GM12865 (cell line): Measurements from ENCODE around the gene SERPINA12.

Experiments
- DNase-seq: peaks from one replicate; pipeline ENCODE4 v3.0.0; 2010; ENCODE audit warnings: low read depth
- H3K4me3 ChIP-seq: 2 replicates; pipeline ENCODE4 v1.5.1; 2011; ENCODE audit warnings: mild to moderate bottlenecking, low read depth, low read length, control low read depth
- TF ChIP-seq, protein P1 (sequence below): IDR thresholded peaks from 2 replicates; pipeline ENCODE4 v1.5.1; 2011; ENCODE audit warnings: low read length, control low read depth, low read depth, inconsistent platforms; ENCODE audit not compliant: insufficient read depth; ENCODE audit errors: missing control alignments

Gene SERPINA12, protein sequence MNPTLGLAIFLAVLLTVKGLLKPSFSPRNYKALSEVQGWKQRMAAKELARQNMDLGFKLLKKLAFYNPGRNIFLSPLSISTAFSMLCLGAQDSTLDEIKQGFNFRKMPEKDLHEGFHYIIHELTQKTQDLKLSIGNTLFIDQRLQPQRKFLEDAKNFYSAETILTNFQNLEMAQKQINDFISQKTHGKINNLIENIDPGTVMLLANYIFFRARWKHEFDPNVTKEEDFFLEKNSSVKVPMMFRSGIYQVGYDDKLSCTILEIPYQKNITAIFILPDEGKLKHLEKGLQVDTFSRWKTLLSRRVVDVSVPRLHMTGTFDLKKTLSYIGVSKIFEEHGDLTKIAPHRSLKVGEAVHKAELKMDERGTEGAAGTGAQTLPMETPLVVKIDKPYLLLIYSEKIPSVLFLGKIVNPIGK

DNA sequence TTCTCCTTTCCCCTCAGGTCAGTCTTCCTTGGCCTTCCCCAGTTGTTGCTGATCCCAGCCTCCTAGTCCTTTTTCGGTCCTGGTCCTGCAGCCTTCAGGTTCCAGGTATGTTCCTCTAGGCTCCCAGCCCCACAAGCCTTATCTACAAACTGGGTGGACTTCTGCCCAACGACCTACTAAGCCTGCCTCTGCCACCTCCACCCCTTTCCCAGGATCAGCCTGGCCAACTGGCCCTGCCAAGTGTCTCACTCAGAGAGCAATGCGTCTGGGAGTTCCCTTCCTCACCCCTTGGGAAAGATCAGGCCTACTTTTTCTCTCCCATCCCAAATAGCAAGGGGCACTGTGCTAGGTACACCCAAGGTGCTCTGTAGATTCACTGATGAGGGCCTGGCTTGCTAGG lies at the start of gene SERPINA12:
TSS of gene SERPINA12 (minus strand) at position 114 of the 400 bp plus-strand sequence. CDS start 11,072 bp downstream, outside the sequence.
- TF ChIP-seq, protein P1, sequence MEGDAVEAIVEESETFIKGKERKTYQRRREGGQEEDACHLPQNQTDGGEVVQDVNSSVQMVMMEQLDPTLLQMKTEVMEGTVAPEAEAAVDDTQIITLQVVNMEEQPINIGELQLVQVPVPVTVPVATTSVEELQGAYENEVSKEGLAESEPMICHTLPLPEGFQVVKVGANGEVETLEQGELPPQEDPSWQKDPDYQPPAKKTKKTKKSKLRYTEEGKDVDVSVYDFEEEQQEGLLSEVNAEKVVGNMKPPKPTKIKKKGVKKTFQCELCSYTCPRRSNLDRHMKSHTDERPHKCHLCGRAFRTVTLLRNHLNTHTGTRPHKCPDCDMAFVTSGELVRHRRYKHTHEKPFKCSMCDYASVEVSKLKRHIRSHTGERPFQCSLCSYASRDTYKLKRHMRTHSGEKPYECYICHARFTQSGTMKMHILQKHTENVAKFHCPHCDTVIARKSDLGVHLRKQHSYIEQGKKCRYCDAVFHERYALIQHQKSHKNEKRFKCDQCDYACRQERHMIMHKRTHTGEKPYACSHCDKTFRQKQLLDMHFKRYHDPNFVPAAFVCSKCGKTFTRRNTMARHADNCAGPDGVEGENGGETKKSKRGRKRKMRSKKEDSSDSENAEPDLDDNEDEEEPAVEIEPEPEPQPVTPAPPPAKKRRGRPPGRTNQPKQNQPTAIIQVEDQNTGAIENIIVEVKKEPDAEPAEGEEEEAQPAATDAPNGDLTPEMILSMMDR = no peak
- no peak for DNase-seq
- H3K4me3 ChIP-seq = no peak within 1 kb of the TSS

DNA sequence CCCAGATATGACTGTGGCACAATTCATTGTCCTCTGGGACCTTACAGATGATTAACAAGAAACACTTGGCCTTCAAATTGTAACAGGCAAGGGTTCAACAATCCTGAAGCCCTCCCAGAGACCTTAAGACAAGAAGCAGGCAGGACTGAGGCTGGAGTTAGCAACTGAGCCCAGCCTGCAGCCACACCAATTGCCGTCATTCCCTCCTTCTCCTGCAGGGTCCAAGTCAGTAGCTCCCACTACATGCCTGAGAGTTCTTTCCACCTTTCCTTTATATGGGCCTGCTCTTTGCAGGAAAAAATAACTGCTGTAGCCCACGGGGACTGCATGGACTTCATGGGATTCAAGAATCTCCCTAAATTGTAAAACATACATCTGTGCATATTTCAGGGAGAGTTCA lies 49.6 kb upstream of the SERPINA12 start:
- no peak overlapping the region for H3K4me3 ChIP-seq
- TF ChIP-seq, protein P1 = no peak
- DNase-seq = no peak

DNA sequence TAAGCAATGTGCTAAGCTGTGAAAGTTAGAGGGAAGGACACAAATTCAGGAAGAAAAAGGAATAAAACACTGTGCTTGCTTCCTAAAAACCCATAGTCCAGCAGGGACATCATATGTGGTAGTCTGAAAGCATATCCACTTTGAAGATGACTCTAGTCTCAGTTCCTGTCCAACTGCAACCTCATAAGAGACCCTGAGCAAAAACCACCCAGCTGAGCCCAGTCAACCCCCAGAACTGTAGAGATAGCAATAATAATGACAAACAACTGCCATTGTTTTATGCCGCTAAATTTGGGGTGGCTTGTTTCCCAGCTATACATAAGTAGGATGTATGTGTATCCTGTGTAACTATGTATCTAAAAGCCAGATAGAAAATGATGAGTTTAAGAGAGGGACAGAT lies 48.1 kb upstream of the SERPINA12 start:
- TF ChIP-seq, protein P1 = no peak
- no peak overlapping the region for H3K4me3 ChIP-seq
- DNase-seq = no peak

DNA sequence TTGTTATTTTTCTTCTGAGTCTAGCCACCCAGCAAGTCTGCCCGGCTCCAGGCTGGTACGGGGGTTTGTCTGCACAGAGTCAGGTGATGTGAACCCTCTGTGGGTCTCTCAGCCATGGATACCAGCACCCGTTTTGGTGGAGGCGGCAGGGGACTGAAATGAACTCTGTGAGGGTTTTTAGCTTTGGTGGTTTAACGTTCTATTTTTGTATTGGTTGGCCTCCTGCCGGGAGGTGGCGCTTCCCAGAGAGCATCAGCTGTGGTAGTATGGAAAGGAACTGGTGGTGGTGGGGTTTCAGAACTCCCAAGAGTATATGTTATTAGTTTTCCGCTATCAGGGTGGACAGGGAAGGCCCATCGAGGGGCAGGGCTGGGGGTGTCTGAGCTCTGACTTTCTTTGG lies 46.7 kb upstream of the SERPINA12 start:
- no peak overlapping the region for H3K4me3 ChIP-seq
- no peak for DNase-seq
- TF ChIP-seq, protein P1 = no peak

DNA sequence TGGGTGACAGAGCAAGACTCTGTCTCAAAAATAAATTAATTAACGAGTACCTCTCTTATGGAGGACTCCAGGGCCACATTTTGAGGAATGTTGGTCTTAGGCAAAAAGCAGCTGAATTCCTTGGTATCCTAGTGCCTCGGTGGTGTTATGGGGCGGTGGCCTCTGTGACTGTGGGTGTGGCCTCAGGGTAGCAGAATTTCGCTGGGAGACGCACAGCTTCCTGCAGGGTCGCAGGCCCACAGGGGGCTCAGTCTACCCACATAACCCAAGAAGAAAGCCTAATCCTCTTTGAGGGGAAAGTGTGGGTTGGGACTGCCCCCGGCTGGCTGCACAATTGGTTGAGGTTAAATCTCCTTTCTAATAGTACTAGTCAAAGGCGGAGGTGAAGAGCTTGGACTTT lies 40.8 kb upstream of the SERPINA12 start:
- DNase-seq = no peak
- TF ChIP-seq, protein P1 = no peak
- H3K4me3 ChIP-seq = no peak overlapping the region

DNA sequence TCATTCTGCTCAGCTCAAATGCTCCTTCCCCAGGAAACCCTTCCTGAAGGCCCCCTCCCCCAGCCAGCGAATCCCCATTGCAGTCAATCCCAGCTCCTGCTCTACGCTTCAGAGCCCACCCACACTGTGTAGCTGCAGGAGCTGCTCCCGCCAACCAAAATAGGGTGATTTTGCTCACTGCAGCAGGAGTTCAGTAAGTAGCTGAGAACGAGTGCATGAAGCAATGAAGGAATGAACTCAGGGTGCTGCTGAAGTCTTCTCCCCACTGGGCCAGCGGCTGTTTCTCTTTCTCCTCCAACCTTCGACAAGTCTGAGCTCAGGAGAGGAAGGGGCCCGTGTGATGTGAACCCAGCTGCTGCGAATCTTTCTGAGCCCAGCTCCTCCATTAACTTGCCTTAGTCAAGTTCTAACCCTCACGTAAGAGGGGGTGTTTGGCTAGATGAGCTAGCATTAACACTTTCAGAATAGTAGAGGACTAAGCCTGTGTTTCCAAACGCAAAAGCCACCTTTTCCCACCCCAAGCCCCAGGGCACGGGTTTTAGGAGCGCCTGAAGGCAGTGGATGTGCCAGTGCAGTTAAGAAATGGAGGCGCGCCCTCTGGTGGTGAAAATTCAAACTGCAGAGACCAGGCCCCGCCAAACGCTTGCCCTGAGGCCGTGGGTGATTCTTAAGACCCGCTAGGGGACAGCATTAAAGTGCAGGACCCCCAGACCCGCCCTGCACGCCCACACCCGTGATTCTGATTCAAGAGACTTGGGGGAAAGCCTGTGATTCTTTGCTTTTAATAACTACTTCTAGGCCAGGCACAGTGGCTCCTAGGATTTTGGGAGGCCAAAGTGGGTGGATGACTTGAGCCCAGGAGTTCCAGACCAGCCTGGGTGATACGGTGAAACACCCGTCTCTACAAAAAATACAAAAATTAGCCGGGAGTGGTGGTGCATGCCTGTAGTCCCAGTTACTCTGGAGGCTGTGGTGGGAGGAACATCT lies 40.0 kb upstream of the SERPINA12 start:
- no peak overlapping the region for H3K4me3 ChIP-seq
- DNase-seq = peak; percentile 69
- TF ChIP-seq, protein P1 = peak; percentile 81
